GM18517 (cell line): ENCODE measurements around the gene PDCD6IP.
"Not testable (repeated sequence)": the region's sequence is repeated elsewhere in the genome, so short reads cannot be mapped to it uniquely, and the experiment has no call there.

Experiments
- ATAC-seq: cut with Tn5 transposase; IDR thresholded peaks from one replicate; pipeline ENCODE4 v1.9.1; 2021; ENCODE audit warnings: mild to moderate bottlenecking, moderate library complexity; ENCODE audit not compliant: unreplicated experiment

Gene PDCD6IP

DNA sequence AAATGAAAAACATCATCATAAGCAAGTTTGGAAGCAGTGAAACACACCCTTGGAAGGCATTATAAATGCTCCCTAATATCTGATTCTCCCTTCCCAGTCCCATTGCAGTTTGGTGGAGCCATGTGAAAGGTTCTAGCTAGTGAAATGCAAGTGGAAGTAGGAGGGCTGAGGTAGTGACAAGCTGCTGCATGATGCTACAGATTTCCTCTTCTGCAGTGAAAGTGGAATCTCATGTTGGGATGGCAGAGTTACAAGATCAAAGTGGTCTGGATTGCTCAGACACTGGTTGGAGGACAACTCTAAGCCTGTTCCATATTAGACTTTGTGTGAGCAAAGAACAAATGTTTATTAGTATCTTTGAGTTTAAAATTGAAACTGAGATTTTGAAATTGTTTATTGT lies 3.3 kb upstream of the PDCD6IP start:
- no peak for ATAC-seq

DNA sequence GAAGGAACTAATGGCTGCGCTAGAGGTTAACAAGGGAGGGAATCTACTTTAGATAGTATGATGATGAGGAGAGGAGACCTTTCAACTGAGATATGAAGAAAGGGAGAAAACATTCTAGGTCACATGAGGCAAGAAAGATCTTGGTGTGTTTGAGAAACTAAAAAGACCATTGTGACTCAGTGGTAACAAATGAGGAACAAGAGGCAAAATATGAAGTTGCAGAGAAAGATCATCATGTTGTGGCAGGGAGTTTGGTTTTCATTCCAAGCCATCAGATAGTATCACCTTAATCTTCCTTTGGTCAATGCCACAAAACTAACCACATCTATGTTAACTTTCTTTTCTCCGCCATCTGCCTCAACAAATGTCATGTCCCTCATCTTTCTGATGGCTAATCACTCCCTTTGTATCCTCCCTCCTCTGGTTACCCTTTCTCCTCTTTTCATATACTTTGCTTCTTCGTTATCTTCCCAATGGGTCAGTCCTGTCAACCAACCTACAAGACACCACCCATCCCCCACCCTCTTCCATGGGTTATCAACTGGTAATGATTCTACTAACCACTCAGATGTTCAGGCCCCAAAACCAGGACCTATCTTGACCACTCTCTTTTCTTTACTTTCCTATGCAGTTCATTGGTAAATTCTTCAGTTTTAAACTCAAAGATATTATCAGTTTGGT lies 2.4 kb upstream of the PDCD6IP start:
- no peak for ATAC-seq

DNA sequence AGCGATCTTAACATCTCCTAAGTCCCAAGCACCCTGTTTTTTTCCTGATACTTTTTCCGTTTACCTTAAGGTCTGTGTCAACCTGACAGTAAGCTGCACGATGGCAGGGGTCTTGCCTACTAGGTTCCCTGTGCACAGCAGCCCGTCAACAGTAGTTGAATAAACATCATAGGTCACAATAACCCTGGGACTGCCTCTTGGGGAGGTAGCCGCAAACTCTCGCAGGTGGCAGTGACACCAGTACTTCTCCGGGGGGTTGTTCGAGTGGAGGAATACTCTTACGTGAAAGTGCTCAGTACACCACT lies 365 bp upstream of the PDCD6IP start:
- peak; percentile 47 for ATAC-seq

DNA sequence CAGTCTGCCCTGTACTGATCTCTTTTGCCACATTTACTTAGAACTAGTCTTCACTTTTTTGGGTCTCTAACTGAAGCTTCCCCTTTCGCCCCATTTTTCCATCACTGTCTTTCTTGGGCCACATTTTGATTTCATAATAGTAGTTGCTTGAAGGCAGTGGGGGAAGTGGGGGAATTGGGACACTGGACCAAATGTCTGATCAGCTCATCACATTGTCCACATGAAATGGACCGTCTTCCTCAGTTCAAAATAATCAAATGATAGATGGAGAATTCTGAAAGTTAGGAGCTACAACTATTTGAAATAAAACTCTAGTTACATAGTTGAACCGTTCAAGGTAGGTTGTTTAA lies 747 bp downstream of the PDCD6IP start:
- no peak for ATAC-seq

DNA sequence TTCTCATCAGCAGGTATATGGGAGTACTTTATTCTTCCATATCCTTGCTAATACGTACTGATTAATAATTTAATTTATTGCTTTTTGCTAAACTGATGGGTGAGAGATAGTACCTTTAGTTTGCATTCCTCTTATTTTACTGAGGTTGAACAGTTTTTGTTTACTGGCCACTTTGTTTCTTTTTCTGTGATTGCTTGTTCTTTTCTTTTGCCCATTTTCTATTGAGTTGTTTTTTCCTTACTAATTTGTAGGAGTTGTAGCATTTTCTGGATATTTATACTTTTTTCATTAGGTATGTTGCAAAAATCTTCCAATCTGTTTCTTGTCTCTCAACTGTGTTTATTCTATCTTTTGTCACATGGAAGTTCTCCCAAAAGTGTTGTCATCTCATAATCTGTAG lies 4.8 kb downstream of the PDCD6IP start:
- no peak for ATAC-seq

DNA sequence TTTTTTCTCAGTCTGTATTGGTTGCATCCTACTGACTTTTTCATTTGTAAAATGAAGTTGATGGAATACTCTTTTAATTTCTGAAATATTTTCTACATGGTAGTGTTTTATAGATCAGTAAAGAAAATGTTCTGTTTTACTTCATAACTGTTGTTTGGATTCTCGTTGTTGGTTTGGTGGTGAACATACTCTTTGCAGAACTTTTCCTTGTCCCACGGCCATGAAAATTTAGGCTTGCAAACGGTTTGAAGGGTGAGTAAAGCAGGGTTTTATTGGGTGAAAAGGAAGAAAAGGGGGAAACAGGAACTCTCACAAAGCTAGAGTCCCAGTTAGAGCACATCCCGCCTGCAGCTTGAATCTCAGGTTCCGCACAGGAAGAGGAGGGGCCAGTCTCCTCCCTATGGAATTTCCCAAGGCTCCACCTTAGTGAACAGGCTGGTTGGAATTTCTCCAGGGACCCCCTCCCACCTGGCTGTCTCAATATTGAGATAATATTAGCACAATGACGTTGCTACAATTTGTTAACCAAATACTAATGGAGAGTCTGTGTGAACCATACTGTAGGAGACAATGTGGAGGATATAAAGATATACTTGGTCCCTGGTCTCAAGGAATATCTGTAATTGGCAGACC lies 5.6 kb downstream of the PDCD6IP start:
- no peak for ATAC-seq

DNA sequence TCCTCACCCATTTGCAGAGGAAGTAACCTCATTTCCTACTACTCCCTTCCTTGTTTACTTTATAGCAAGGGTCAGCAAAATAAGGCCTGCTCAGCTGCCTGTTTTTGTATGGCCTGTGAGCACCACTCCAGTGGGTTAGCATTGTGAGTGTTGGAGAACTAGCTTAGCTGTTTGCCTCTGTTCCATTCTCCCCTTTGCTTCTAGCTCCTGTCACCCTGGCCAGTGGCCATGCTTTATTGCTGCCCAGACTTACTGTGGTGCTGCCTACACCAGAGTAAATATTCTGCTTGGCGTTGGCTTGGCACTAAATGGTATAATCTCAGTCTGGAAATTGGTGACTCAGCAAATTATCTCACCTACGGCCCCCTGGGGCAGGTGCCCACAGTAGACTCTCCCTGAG lies 8.8 kb downstream of the PDCD6IP start:
- ATAC-seq, result no peak

DNA sequence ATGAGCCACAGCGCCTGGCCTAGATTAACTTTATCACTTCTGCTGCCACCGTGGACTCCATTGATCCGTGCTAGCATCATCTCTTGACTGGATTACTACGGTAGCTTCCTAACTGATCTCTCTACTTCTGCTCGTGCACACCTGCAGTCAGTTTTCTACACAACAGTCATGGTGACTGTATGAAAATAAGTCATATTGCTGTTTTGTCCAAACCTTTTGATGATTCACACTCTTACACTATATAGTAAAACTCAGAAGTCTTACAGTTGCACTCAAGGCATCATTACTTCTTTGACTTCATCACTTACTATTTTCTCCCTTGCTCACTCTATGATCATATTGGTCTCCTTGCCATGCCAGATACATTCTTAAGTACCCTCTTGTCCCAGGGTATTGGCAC lies 10.1 kb downstream of the PDCD6IP start:
- ATAC-seq, result no peak

DNA sequence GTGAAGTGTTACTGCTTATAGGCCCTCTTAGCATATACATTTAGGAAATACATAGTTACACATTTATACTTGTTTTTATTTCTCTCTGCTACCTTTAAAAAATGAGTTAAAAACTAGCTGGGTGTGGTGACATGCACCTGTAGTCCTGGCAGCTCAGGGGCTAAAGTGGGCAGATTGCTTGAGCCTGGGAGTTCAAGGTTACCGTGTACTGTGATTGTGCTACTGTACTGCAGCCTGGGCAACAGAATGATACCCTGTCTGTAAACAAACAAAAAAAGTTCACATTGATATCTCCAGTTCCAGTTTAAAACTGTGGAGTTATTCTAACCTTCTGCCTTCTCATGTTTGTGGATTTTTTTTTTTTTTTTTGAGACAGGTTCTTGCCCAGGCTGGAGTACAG lies 12.1 kb downstream of the PDCD6IP start:
- ATAC-seq, result no peak

DNA sequence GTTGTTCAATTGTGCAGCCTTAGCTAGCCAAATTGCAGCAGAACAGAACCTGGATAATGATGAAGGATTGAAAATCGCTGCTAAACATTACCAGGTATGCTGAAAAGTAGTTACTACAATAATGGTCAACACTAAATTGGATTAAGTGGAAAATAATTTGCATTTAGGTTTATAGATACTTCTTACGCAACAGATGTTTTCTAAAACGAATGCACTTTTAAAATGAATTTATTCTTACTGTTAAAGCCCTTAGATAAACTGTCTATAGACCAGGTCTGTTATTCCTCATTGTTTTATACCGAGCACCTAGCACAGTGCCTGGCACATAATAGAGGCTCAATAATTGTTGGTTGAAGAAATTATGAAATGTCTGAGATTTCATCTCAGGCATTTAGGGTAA lies 23.6 kb downstream of the PDCD6IP start:
- no peak for ATAC-seq

DNA sequence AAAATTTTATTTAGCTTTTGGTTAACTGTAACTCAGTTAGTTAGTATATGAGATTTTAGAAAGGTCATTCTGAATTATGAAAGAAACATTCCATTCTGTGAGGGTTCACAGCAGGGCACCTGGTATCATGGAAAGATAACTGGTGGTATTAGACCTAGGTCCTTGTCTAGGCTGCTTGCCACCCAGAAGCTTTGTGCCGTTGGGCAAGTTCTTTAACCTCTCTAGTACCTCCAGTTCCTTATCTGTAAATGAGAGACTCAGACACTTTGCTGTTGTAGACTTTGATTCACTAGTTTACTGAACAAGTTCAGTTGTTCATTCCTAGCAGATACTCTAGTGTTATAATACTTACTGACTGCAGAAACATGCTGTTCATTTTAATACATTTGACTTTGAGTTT lies 25.4 kb downstream of the PDCD6IP start:
- no peak for ATAC-seq

DNA sequence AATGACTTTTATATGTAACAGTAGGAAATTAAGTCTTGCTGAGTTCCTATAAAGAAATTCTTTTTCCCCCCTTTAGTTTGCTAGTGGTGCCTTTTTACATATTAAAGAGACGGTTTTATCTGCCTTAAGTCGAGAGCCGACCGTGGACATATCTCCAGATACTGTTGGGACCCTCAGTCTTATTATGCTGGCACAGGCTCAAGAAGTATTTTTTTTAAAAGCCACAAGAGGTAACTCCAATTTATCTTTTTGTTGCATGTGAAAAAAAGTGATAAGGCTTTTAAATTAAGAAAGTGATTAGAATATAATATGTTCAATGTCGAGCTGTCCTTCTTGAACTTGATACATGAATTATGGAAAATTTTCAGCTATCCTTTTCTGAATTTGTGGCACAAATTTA lies 26.7 kb downstream of the PDCD6IP start:
- no peak for ATAC-seq

DNA sequence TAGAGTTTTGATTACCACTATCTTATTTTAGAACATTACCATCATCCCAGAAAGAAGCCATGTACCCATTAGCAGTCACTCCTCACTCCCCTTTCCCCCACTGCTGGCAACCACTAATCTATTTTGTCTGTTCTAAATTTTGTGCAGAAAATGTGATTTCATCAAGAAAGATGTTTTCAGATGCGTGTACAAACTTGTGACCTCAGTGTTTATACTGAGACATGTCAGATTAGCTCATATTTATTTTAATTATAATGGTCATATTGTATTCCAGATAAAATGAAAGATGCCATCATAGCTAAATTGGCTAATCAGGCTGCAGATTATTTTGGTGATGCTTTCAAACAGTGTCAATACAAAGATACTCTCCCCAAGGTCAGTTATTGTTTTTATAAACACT lies 27.8 kb downstream of the PDCD6IP start:
- ATAC-seq, result no peak

DNA sequence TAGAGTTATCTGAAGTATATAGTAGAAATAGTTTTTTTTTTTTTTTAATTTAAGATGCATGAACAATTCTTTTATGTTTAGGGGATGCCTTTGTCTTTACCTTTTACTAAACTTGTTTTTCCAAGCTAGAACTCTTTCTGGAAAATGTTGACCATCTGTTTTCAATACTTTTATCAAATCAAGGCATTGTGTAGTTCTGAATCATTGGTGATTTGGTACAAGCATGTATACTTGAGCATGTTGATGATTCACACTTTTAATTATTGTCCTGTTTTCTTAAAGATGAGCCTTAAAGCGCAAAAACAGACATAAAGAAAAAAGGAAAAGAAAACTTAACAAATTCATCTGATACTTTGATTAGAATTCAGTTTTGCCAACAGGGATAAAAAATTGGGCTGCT lies 28.3 kb downstream of the PDCD6IP start:
- ATAC-seq, result no peak

DNA sequence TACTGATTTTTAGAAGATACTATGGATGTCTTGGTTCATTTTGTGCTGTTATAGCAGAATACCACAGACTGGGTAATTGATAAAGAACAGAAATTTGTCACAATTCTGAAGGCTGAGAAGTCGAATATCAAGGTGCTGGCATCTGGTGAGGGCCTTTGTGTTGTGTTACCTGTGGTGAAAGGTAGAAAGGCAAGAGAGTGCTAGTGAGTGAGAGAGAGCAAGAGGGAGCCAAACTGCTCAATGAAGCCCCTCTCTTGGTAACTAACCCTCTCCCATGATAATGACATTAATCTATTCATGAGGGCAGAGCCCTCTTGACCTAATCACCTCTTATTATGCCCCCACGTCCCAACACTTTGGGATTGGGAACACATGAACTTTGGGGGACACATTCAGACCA lies 31.3 kb downstream of the PDCD6IP start:
- ATAC-seq, result no peak

DNA sequence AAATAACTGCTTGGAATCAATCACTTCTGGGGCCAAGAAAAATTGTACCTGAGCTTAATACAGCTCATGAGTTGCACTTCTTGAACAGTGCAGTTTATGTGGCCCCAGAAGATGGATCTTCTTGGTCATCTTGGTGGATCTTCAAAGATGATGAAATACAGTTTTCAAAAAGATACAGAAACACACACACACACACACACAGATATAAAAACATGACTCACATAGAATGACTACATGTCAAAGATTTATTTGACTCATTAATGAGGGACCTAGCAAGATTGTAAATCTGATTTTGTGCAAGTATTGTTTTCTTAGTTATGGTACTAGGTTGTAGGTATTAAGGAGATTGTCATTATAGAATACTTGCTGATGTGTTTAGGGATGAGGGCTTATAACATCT lies 32.6 kb downstream of the PDCD6IP start:
- ATAC-seq, result no peak

DNA sequence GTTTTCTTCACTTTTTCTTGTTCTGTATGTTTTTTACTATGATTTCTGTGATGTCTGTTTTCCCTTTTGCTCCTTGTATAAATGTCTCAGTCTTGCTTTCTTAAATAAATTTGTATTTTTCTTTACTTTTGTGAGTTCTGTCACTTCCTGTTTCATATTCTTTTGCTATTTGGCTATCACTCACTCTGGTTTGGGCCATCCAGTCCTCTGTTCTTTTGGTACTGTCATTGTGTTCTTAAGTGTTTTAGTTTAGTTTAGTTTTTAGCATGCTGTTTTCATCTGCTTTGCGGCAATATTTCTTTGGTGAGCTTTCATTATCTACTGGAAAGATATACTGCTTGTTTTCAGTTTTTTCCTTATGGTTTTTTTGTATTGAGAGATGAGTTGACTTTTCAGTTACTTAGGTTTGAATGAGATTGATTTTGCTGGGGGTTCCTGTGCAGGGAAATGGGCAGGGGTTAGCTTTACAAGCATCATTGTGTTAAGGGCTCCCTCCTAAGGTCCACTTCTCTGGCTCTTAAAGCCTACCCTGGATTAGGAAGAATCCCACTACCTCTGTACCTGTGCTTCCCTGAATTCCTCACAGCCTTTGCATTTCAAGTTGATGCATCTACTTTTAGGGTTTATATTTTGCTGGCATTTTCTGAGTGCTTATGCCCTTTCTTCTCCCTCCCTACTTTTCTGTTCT lies 35.1 kb downstream of the PDCD6IP start:
- ATAC-seq, result no peak

DNA sequence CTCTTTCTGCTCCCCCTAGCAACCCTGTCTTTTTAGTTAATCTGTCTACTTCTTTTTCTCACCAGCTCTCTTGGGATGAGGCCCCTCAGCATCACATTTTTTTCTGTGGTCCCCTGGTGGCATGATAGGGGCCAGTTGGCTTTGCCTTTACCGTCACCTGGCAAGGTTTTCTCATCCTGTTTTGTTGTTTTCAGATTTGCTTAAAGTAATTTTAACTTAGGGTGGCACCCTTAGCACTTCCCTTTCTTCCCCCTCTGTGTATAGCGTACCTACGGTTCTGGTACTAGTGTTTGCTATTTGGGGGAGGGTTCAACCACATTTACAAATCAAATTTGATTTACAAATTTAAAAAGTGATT lies 35.6 kb downstream of the PDCD6IP start:
- ATAC-seq, result no peak

DNA sequence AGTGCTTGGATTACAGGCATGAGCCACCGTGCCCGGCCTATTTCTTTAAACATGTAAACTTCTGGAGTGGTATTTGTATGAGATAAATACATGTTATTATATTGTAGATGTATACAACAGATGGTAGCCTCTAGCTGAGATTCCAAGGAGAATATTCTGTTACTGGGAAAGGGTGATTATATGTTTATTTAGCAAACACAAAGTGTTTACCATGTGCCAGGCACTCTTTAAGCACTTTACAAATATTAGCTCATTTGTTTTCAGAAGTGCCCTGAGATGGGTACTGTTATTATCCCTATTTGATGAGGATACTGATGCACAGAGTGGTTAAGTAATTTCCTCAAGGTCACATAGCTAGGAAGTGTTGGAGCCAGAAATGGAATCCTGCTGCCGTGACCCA lies 38.8 kb downstream of the PDCD6IP start:
- ATAC-seq, result not testable (repeated sequence)

DNA sequence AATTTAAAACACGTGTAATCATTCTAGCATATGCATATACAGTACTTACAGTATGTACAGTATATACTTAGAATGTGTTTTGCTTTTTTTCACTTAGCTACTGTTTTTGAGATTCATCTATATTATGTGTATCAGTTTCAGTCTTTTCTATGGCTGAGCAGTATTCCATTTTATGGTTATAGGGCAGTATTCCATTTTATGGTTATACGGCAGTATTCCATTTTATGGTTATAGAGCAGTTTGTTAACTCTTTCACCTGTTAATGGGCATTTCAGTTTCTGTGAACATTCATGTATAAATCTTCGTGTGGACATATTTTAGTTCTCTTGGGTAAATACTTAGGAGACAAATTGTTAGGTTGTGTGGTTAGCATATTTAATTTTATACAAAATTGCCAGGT lies 40.9 kb downstream of the PDCD6IP start:
- no peak for ATAC-seq

DNA sequence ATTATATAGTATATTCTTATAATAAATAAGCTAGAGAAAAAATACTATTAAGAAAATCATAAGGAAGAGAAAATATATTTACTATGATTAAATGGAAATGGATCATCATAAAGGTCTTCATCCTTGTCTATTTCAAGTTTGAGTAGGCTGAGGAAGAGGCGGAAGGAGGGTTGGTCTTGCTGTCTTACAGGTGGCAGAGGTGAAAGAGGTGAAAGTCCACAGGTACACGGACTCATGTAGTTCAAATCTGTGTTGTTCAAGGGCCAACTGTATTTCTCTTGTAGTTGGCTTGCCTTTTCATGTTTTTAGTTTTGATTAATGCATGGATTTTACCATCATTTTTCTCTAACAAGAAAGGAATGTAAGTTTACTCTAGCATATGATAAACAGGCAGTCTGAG lies 41.7 kb downstream of the PDCD6IP start:
- ATAC-seq, result no peak

DNA sequence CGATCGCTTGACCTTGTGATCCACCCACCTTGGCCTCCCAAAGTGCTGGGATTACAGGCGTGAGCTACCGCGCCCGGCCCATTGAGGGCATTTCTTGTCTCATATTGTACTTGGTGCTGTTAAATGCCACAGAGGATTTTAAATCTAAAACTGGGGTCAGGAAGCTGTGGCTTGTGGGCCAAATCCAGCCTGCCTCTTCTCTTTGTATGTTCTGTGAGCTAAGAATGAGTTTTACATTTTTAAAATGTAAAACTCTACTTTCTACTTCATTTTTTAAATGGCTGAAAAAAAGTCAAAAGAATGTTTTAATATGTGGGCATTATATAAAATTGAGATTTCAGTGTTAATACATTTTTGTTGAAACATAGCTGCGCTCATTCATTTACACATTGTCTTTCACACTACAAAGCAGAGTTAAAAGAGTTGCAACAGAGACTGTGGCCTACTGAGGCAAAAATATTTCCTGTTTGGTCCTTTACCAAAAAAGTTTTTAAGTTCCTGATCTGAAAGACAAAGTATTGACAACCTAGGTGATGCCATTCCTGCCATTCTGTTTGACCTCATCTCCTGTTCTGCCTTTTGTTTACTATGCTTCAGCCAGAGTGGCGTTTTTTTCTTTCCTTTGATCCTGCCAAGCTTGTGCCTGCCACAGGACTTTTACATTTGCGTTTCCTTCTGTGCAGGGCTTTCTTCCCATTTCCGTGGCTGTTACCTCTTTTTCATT lies 50.4 kb downstream of the PDCD6IP start:
- no peak for ATAC-seq
